HepG2 (cell line): ENCODE results near the gene LANCL2. TPM values are rescaled to one million over a fixed set of nuclear protein-coding genes. Genes with fewer than 3 reads are reported as not detected.

ENCODE experiments used
- ATAC-seq: fragments of 200-7000 bp; cut with Tn5 transposase; 3 replicates; pipeline ENCODE4 v1.9.1; 2020; ENCODE audit warnings: mild to moderate bottlenecking, moderate library complexity
- BruUV-seq: library from RNA; stranded (reverse); fragments of 400-500 nt; replicated peaks from 2 replicates; lab custom pipeline; 2021; lab: Mats Ljungman, UMichigan
- CTCF ChIA-PET: fragments of 300-600 bp; formaldehyde crosslinking; extraction: SDS; loops from one replicate; lab custom pipeline; 2021; ENCODE audit warnings: low total read pairs, inconsistent platforms, low intra/inter-chr PET ratio; lab: Yijun Ruan, JAX
- POLR2A ChIA-PET: fragments of 350-600 bp; sonication (Branson Sonifier 250); formaldehyde crosslinking; loops from one replicate; lab custom pipeline; 2020; ENCODE audit warnings: antibody characterized with exemption, inconsistent platforms; lab: Yijun Ruan, JAX
- DNase-seq: peaks from one replicate; pipeline ENCODE4 v3.0.0-alpha.2; 2015; ENCODE audit warnings: low spot score
- FAIRE-seq: peaks from 3 replicates; lab custom pipeline; 2011; peaks lifted over from hg19 to GRCh38; lab: Jason Lieb, UNC
- H2AFZ ChIP-seq: one replicate; pipeline ENCODE4 v1.6.1; 2011; ENCODE audit warnings: low read length, inconsistent platforms
- H3K27ac ChIP-seq: fragments of 300-600 bp; 3 replicates; pipeline ENCODE4 v1.8.0; 2011; ENCODE audit warnings: mixed run types, mild to moderate bottlenecking, mixed read lengths, low read length, inconsistent platforms; ENCODE audit not compliant: insufficient read depth; ENCODE audit errors: extremely low read length
- H3K27me3 ChIP-seq, 2 experiments: fragments of 200-600 bp in 1 of 2; 2 replicates in 1 of 2; 3 replicates in 1 of 2; pipeline versions ENCODE4 v1.6.0 to v1.8.0; 2011; ENCODE audit warnings: low read length in 2 of 2, mild to moderate bottlenecking in 2 of 2, moderate library complexity in 2 of 2, inconsistent platforms in 1 of 2; ENCODE audit not compliant: insufficient read depth in 2 of 2, control insufficient read depth in 1 of 2
- H3K36me3 ChIP-seq, 2 experiments: fragments of 200-600 bp in 1 of 2; replicated peaks in 1 of 2; 2 replicates in 1 of 2; 3 replicates in 1 of 2; pipeline versions ENCODE4 v1.5.1 to v1.8.0; 2011; ENCODE audit warnings: low read length in 2 of 2, inconsistent platforms in 1 of 2; ENCODE audit not compliant: insufficient read depth in 2 of 2, control insufficient read depth in 1 of 2
- H3K4me1 ChIP-seq: 2 replicates; pipeline ENCODE4 v1.5.1; 2012; ENCODE audit warnings: low read length, inconsistent platforms; ENCODE audit not compliant: insufficient read depth
- H3K4me2 ChIP-seq: 2 replicates; pipeline ENCODE4 v1.6.0; 2011; ENCODE audit warnings: low read depth, low read length, inconsistent platforms
- H3K4me3 ChIP-seq, 3 experiments: fragments of 200-600 bp in 1 of 3; sonication (generic), shearing (Covaris generic) in 1 of 3; replicated peaks in 1 of 3; 2 replicates each; pipeline ENCODE4 v1.5.1; 2011 to 2016; ENCODE audit warnings: low read length in 3 of 3, inconsistent platforms in 2 of 3, low read depth in 2 of 3, mild to moderate bottlenecking in 2 of 3, control low read depth in 1 of 3, mixed read lengths in 1 of 3; ENCODE audit not compliant: insufficient read depth in 1 of 3
- H3K79me2 ChIP-seq: one replicate; pipeline ENCODE4 v1.6.1; 2011; ENCODE audit warnings: low read length, inconsistent platforms; ENCODE audit not compliant: insufficient read depth
- H3K9ac ChIP-seq: 2 replicates; pipeline ENCODE4 v1.6.0; 2011; ENCODE audit warnings: mild to moderate bottlenecking, low read depth, low read length, inconsistent platforms; ENCODE audit not compliant: insufficient read depth
- H3K9me3 ChIP-seq: 2 replicates; pipeline ENCODE4 v1.5.1; 2012; ENCODE audit warnings: mild to moderate bottlenecking, low read length
- H4K20me1 ChIP-seq: 2 replicates; pipeline ENCODE4 v1.6.0; 2011; ENCODE audit warnings: inconsistent platforms, mild to moderate bottlenecking, low read length, moderate library complexity; ENCODE audit not compliant: insufficient read depth
- HNF4A ChIP-seq: sonication (generic); formaldehyde crosslinking; IDR thresholded peaks from 2 replicates; pipeline ENCODE4 v1.4.0; 2020; ENCODE audit warnings: missing genetic modification reagents
- MAFK ChIP-seq, 2 experiments: IDR thresholded peaks in 1 of 2; conservative IDR thresholded peaks in 1 of 2; 2 replicates each; pipeline ENCODE4 v1.6.1; 2011; ENCODE audit warnings: improper control_type of control experiment in 2 of 2, low read length in 2 of 2
- TBL1XR1 ChIP-seq: fragments of 150-350 bp; IDR thresholded peaks from 2 replicates; pipeline ENCODE4 v1.6.1; 2014; ENCODE audit warnings: borderline replicate concordance, low read length; ENCODE audit not compliant: partially characterized antibody
- ZMAT3 ChIP-seq: sonication (generic); formaldehyde crosslinking; conservative IDR thresholded peaks from 2 replicates; pipeline ENCODE4 v1.7.0; 2021; ENCODE audit warnings: missing genetic modification reagents
- WGBS: methylation state at CpG from one replicate; pipeline ENCODE4 v1.1.6; 2017; ENCODE audit warnings: low lambda C conversion rate; 5-methylcytosine and 5-hydroxymethylcytosine counted together
- in situ Hi-C: cut with HindIII; loops from 2 replicates; pipeline ENCODE4 v1.10.0; 2017; ENCODE audit warnings: low pct_unique_long_range_greater_than_20kb; ENCODE audit not compliant: extremely low pct_ligation_motif_present
- intact Hi-C: fragments of 100-400 bp; cut with micrococcal nuclease; formaldehyde crosslinking; loops from one replicate; pipeline ENCODE4 v1.10.0; 2022; ENCODE audit not compliant: unreplicated experiment
- polyA plus RNA-seq, 8 experiments: library from polyadenylated mRNA; depleted of rRNA in 3 of 8; stranded (reverse) in 7 of 8; unstranded in 1 of 8; fragments of >200 nt; fragmentation: Illumina TruSeq in 4 of 8; extraction: Trizol in 4 of 8; gene quantifications; 2 replicates each; pipeline versions ENCODE4 v1.2.1 to v1.2.3, GENCODE V29; 2011 to 2016; ENCODE audit warnings: low read depth in 4 of 8, missing spikeins in 1 of 8, mixed read lengths in 1 of 8; ENCODE audit not compliant: insufficient read depth in 1 of 8
- total RNA-seq, 5 experiments: library from RNA; depleted of rRNA; stranded (reverse); fragments of >200 nt; fragmentation: Illumina TruSeq; extraction: Trizol; gene quantifications; 2 replicates each; pipeline ENCODE4 v1.2.3, GENCODE V29; 2016; ENCODE audit warnings: low read depth in 1 of 5

LANCL2 gene
- total and polyA plus RNA-seq, 2 of the 13 experiments (the other 11 are each of a cell fraction or from before 2014, with no cell fraction given): 10.0 to 13.8 TPM

- POLR2A ChIA-PET: no interaction called here
Observed at GRCh38 chr7:55423891-55424290, 58.8 kb downstream of the LANCL2 start.

GRCh38 chr7:55425141-55425752 is 60.1 kb downstream of the LANCL2 start:
- BruUV-seq: no TSS peak
- CTCF ChIA-PET: no interaction called here
- TF ChIP-seq ZMAT3: no peak
- 0 out of 4 replicates have a peak, but pooled peaks of 1 of the 2 experiments have one; percentile 8 for TF ChIP-seq MAFK (conservative IDR thresholded peaks at IDR 0.05 in 1 of 2, IDR thresholded peaks at IDR 0.05 in 1 of 2; ENCODE audit: low read length in 2 of 2)
- TF ChIP-seq, all 625 proteins: peak for 1
- Histone ChIP-seq H3K36me3 (peaks cover 8 to 10% of the 10 kb centered on the region in 2 experiments; a peak in 4 of 5 replicates), H3K4me3 (no peak overlapping the region), H2AFZ (no peak overlapping the region), H3K79me2 (no peaks in the 10 kb centered on the region), H3K9me3 (no peaks in the 10 kb centered on the region), H3K27me3 (no peaks in the 10 kb centered on the region), H3K4me2 (no peak overlapping the region), H3K4me1 (peaks cover 17% of the 10 kb centered on the region), H4K20me1 (no peaks in the 10 kb centered on the region), H3K9ac (no peak overlapping the region), H3K27ac (no peak overlapping the region)
- POLR2A ChIA-PET: no interaction called here
- WGBS: 96% methylated on average over 11 of the region's 11 CpGs
- in situ Hi-C loops: no loop called here
- DNase-seq (no peak), ATAC-seq (no peak), FAIRE-seq (no peak)
- intact Hi-C loops: loop anchor here (10.0 kb wide), 1 partner anchor 150 kb away; the partner anchor contains the start of gene VOPP1

More at GRCh38 chr7:55423891-55424290, 58.8 kb downstream of the LANCL2 start:
- H3K79me2 ChIP-seq: no peaks in the 10 kb centered on the region
- WGBS: 92% methylated on average over 5 of the region's 5 CpGs
- intact Hi-C loops (loop anchor here (10.0 kb wide), 1 partner anchor 151 kb away; the partner anchor contains the start of gene VOPP1), in situ Hi-C loops (loop anchor here (5.0 to 25.0 kb wide), 2 partner anchors 147 to 662 kb away; partner anchors contain the start of gene SEC61G)
- DNase-seq (peak; percentile 11), FAIRE-seq (no peak), ATAC-seq (peak; percentile 66)
- H3K9me3 ChIP-seq: no peaks in the 10 kb centered on the region
- CTCF ChIA-PET: no interaction called here
- peaks cover 20% of the 10 kb centered on the region for H3K4me1 ChIP-seq
- H3K27me3 ChIP-seq: no peaks in the 10 kb centered on the region
- H2AFZ ChIP-seq: no peak overlapping the region
- H3K36me3 ChIP-seq: peaks cover 8 to 10% of the 10 kb centered on the region in 2 experiments; a peak in 4 of 5 replicates
- H4K20me1 ChIP-seq: no peaks in the 10 kb centered on the region
- no peak overlapping the region for H3K4me3 ChIP-seq
- no peak overlapping the region for H3K4me2 ChIP-seq
- no peak overlapping the region for H3K9ac ChIP-seq
- BruUV-seq: no TSS peak
- H3K27ac ChIP-seq: no peak overlapping the region
- TF ChIP-seq TBL1XR1: no peak
- peak; percentile 26; the same call in 1 of the 2 replicates for TF ChIP-seq HNF4A
